Stimulated activated CD4-positive, alpha-beta T cell treated with anti-CD3 and anti-CD28 coated beads, TNF-alpha, amount 100 ng/mL, for 48 hours (primary cell): ENCODE measurements around the gene UBE2O.

ENCODE experiments used
- DNase-seq, 3 donors: peaks; one replicate each; pipeline ENCODE4 v3.0.0-alpha.2; 2020; ENCODE audit warnings: low read depth in 3 of 3

UBE2O gene

GRCh38 chr17:76485569-76485968, 32.6 kb upstream of the UBE2O start:
- no peak for DNase-seq

- DNase-seq = no peak
Measured at GRCh38 chr17:76484228-76484725, 31.3 kb upstream of the UBE2O start.

GRCh38 chr17:76481071-76481655, 28.2 kb upstream of the UBE2O start:
- DNase-seq = no peak

GRCh38 chr17:76480632-76481031, 27.7 kb upstream of the UBE2O start:
- no peak for DNase-seq

GRCh38 chr17:76479515-76480060, 26.6 kb upstream of the UBE2O start:
- DNase-seq = no peak

- no peak for DNase-seq
Measured at GRCh38 chr17:76478730-76479514, 26.0 kb upstream of the UBE2O start.

- DNase-seq = no peak
Measured at GRCh38 chr17:76478097-76478496, 25.1 kb upstream of the UBE2O start.

GRCh38 chr17:76477576-76477975, 24.6 kb upstream of the UBE2O start:
- no peak for DNase-seq

- DNase-seq = no peak
Measured at GRCh38 chr17:76476736-76477135, 23.8 kb upstream of the UBE2O start.

GRCh38 chr17:76475302-76475701, 22.4 kb upstream of the UBE2O start:
- DNase-seq = no peak

GRCh38 chr17:76474894-76475293, 21.9 kb upstream of the UBE2O start:
- no peak for DNase-seq

- DNase-seq = no peak
Measured at GRCh38 chr17:76474238-76474637, 21.3 kb upstream of the UBE2O start.

- no peak for DNase-seq
Measured at GRCh38 chr17:76473541-76473985, 20.6 kb upstream of the UBE2O start.

- DNase-seq = no peak
Measured at GRCh38 chr17:76472726-76473125, 19.8 kb upstream of the UBE2O start.

- DNase-seq = no peak
Measured at GRCh38 chr17:76472258-76472645, 19.3 kb upstream of the UBE2O start.

GRCh38 chr17:76471498-76472257, 18.7 kb upstream of the UBE2O start:
- DNase-seq = no peak

GRCh38 chr17:76469991-76470739, 17.2 kb upstream of the UBE2O start:
- DNase-seq = no peak

- no peak for DNase-seq
Measured at GRCh38 chr17:76469076-76469990, 16.4 kb upstream of the UBE2O start.

- no peak for DNase-seq
Measured at GRCh38 chr17:76468634-76469010, 15.7 kb upstream of the UBE2O start.

GRCh38 chr17:76467809-76468633, 15.1 kb upstream of the UBE2O start:
- DNase-seq = no peak
